IMR-90 (cell line): ENCODE measurements around the gene FBXO17. TPM values are rescaled to one million over a fixed set of nuclear protein-coding genes. Genes with fewer than 3 reads are reported as not detected.

Experiments
- ATAC-seq: fragments of 200-7000 bp; cut with Tn5 transposase; 2 replicates; pipeline ENCODE4 v1.9.1; 2020; ENCODE audit warnings: low read depth, mild to moderate bottlenecking, moderate library complexity
- BruUV-seq: library from RNA; stranded (reverse); fragments of 400-500 nt; replicated peaks from 2 replicates; lab custom pipeline; 2021; lab: Mats Ljungman, UMichigan
- CTCF ChIA-PET: fragments of 300-600 bp; formaldehyde crosslinking; extraction: SDS; loops from one replicate; lab custom pipeline; 2021; ENCODE audit warnings: antibody characterized with exemption; lab: Yijun Ruan, JAX
- POLR2A ChIA-PET: fragments of 300-600 bp; sonication (Branson Sonifier 250); formaldehyde crosslinking; loops from one replicate; lab custom pipeline; 2022; ENCODE audit warnings: antibody characterized with exemption; ENCODE audit not compliant: unreplicated experiment; lab: Charles Lee
- DNase-seq: peaks from one replicate; pipeline ENCODE4 v3.0.0; 2013
- H2AFZ ChIP-seq: replicated peaks from 2 replicates; pipeline ENCODE3; 2013; ENCODE audit warnings: low read length, mild to moderate bottlenecking; ENCODE audit not compliant: poor library complexity
- H2AK5ac ChIP-seq: 2 replicates; pipeline ENCODE4 v1.6.1; 2013; ENCODE audit warnings: low read depth, low read length, inconsistent platforms
- H2AK9ac ChIP-seq: replicated peaks from 2 replicates; pipeline ENCODE3; 2013; ENCODE audit warnings: mild to moderate bottlenecking, low read depth, low read length, moderate library complexity; ENCODE audit not compliant: poor library complexity
- H2BK120ac ChIP-seq: 2 replicates; pipeline ENCODE4 v1.6.1; 2013; ENCODE audit warnings: low read depth, low read length, inconsistent platforms
- H2BK15ac ChIP-seq: 3 replicates; pipeline ENCODE4 v1.6.1; 2013; ENCODE audit warnings: low read depth, low read length, inconsistent platforms
- H2BK20ac ChIP-seq: 2 replicates; pipeline ENCODE4 v1.6.1; 2013; ENCODE audit warnings: low read depth, mild to moderate bottlenecking, inconsistent platforms, low read length, moderate library complexity
- H2BK5ac ChIP-seq: 2 replicates; pipeline ENCODE4 v1.6.1; 2013; ENCODE audit warnings: mild to moderate bottlenecking, low read depth, low read length, inconsistent platforms; ENCODE audit not compliant: poor library complexity, severe bottlenecking
- H3K14ac ChIP-seq: replicated peaks from 2 replicates; pipeline ENCODE4 v1.6.1; 2013; ENCODE audit warnings: low read depth, low read length, inconsistent platforms
- H3K18ac ChIP-seq: 2 replicates; pipeline ENCODE4 v1.6.1; 2013; ENCODE audit warnings: low read depth, low read length, control low read depth
- H3K23ac ChIP-seq: 2 replicates; pipeline ENCODE4 v1.6.1; 2013; ENCODE audit warnings: low read depth, low read length, inconsistent platforms
- H3K27ac ChIP-seq: 2 replicates; pipeline ENCODE4 v1.5.1; 2013; ENCODE audit warnings: mild to moderate bottlenecking, control low read depth, low read length; ENCODE audit not compliant: insufficient read depth
- H3K27me3 ChIP-seq: 2 replicates; pipeline ENCODE4 v1.6.1; 2013; ENCODE audit warnings: low read length; ENCODE audit not compliant: control insufficient read depth, insufficient read depth
- H3K36me3 ChIP-seq: 2 replicates; pipeline ENCODE4 v1.6.1; 2013; ENCODE audit warnings: low read length, mixed read lengths; ENCODE audit not compliant: control insufficient read depth, insufficient read depth
- H3K4ac ChIP-seq: 2 replicates; pipeline ENCODE4 v1.6.1; 2013; ENCODE audit warnings: low read depth, low read length, inconsistent platforms
- H3K4me1 ChIP-seq: 2 replicates; pipeline ENCODE4 v1.6.1; 2013; ENCODE audit warnings: low read length, mixed read lengths; ENCODE audit not compliant: control insufficient read depth, insufficient read depth
- H3K4me2 ChIP-seq: 2 replicates; pipeline ENCODE4 v1.6.1; 2013; ENCODE audit warnings: low read depth, mild to moderate bottlenecking, control low read depth, low read length, moderate library complexity
- H3K4me3 ChIP-seq: 2 replicates; pipeline ENCODE4 v1.5.1; 2013; ENCODE audit warnings: low read depth, mild to moderate bottlenecking, control low read depth, low read length, moderate library complexity; ENCODE audit not compliant: insufficient read depth
- H3K56ac ChIP-seq: 2 replicates; pipeline ENCODE4 v1.6.1; 2013; ENCODE audit warnings: low read length, inconsistent platforms; ENCODE audit not compliant: insufficient read depth; ENCODE audit errors: extremely low read depth
- H3K79me1 ChIP-seq, 2 experiments: 2 replicates each; pipeline ENCODE4 v1.6.1; 2013; ENCODE audit warnings: low read length in 2 of 2, inconsistent platforms in 1 of 2, low read depth in 1 of 2
- H3K9ac ChIP-seq: 2 replicates; pipeline ENCODE4 v1.6.1; 2013; ENCODE audit warnings: low read depth, low read length, control low read depth
- H3K9me1 ChIP-seq: 2 replicates; pipeline ENCODE4 v1.6.1; 2013; ENCODE audit warnings: low read length, inconsistent platforms; ENCODE audit not compliant: insufficient read depth
- H3K9me3 ChIP-seq: 2 replicates; pipeline ENCODE4 v1.6.1; 2013; ENCODE audit warnings: low read length; ENCODE audit not compliant: control insufficient read depth, insufficient read depth
- H4K20me1 ChIP-seq: 2 replicates; pipeline ENCODE4 v1.6.1; 2013; ENCODE audit warnings: low read length, inconsistent platforms; ENCODE audit not compliant: insufficient read depth
- H4K5ac ChIP-seq: 2 replicates; pipeline ENCODE4 v1.6.1; 2013; ENCODE audit warnings: mild to moderate bottlenecking, low read depth, low read length, control low read depth
- H4K8ac ChIP-seq, 2 experiments: 2 replicates each; pipeline ENCODE4 v1.6.1; 2013; ENCODE audit warnings: low read depth in 2 of 2, low read length in 2 of 2, control low read depth in 1 of 2, inconsistent platforms in 1 of 2
- H4K91ac ChIP-seq: 2 replicates; pipeline ENCODE4 v1.6.1; 2013; ENCODE audit warnings: low read depth, low read length, inconsistent platforms; ENCODE audit not compliant: insufficient read depth
- BHLHE40 ChIP-seq: fragments of 150-350 bp; IDR thresholded peaks from 2 replicates; pipeline ENCODE4 v1.6.1; 2016; ENCODE audit warnings: mild to moderate bottlenecking, low read depth, low read length
- CTCF ChIP-seq: conservative IDR thresholded peaks from 2 replicates; pipeline ENCODE4 v1.5.1; 2012; ENCODE audit warnings: mild to moderate bottlenecking, low read depth, low read length, improper control_type of control experiment
- RCOR1 ChIP-seq: IDR thresholded peaks from 2 replicates; pipeline ENCODE4 v1.6.1; 2012; ENCODE audit warnings: mild to moderate bottlenecking, low read length, improper control_type of control experiment; ENCODE audit not compliant: insufficient replicate concordance
- SMC3 ChIP-seq: fragments of 150-350 bp; IDR thresholded peaks from 2 replicates; pipeline ENCODE4 v1.6.1; 2016; ENCODE audit warnings: low read depth, mild to moderate bottlenecking, antibody characterized with exemption, low read length, moderate library complexity
- WGBS, 2 experiments: methylation state at CpG; one replicate each; pipeline versions ENCODE4 v1.1.5 to v1.1.7; 2013; ENCODE audit warnings: missing lambda C conversion rate in 2 of 2; ENCODE audit not compliant: insufficient read length in 1 of 2; ENCODE audit errors: extremely low coverage in 2 of 2; 5-methylcytosine and 5-hydroxymethylcytosine counted together
- dilution Hi-C: fragments of 300-500 bp; cut with HindIII; formaldehyde crosslinking; loops from one replicate; pipeline ENCODE4 v1.14.3; 2018; ENCODE audit warnings: low sequenced_read_pairs; ENCODE audit not compliant: unreplicated experiment
- in situ Hi-C: fragments of 300-500 bp; cut with MboI; formaldehyde crosslinking; loops from 3 replicates; pipeline ENCODE4 v1.14.3; 2019; ENCODE audit warnings: low sequenced_read_pairs, inconsistent platforms, mixed read lengths
- intact Hi-C: fragments of 100-400 bp; cut with micrococcal nuclease; formaldehyde crosslinking; loops from 2 replicates; pipeline ENCODE4 v1.10.0; 2022
- polyA plus RNA-seq, 3 experiments: library from polyadenylated mRNA; depleted of rRNA; stranded (reverse); fragments of >200 nt; gene quantifications; 2 replicates each; pipeline ENCODE4 v1.2.3, GENCODE V29; 2012; ENCODE audit warnings: low replicate concordance in 1 of 3
- total RNA-seq: library from RNA; depleted of rRNA; stranded (reverse); fragments of >200 nt; gene quantifications from 2 replicates; pipeline ENCODE4 v1.2.3, GENCODE V29; 2012
- TF ChIP-seq, protein P1 (sequence below): fragments of 150-350 bp; IDR thresholded peaks from 2 replicates; pipeline ENCODE4 v1.6.1; 2017; ENCODE audit warnings: mild to moderate bottlenecking, antibody characterized with exemption, low read length, low read depth
- TF ChIP-seq, protein P2 (sequence below): fragments of 150-350 bp; IDR thresholded peaks from 2 replicates; pipeline ENCODE4 v1.6.1; 2016; ENCODE audit warnings: low read depth, mild to moderate bottlenecking, low read length, moderate library complexity, borderline replicate concordance

The FBXO17 gene
- total and polyA plus RNA-seq, 2 of the 4 experiments (the other 2 are of a cell fraction) = 10.8 to 20.7 TPM

DNA sequence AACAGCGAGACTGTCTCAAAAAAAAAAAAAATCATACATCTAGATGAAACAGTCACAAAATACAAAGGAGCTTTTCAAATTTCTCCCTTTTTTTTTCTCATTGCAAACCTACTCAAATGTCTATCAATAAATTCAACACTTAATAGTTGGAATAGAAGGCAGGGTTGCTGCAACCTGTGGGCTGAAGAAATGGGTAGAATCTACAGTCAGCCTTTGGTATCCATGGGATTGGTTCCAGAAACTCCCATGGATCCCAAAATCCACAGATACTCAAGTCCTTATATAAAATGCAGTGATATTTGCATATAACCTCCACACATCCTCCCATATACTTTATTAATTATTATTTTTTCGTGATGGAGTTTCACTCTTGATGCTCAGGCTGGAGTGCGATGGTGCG is 42.1 kb upstream of the FBXO17 start:
- H2BK5ac ChIP-seq = no peak overlapping the region
- H4K91ac ChIP-seq = no peak overlapping the region
- ATAC-seq = no peak
- no peak for TF ChIP-seq BHLHE40
- TF ChIP-seq, protein P1, sequence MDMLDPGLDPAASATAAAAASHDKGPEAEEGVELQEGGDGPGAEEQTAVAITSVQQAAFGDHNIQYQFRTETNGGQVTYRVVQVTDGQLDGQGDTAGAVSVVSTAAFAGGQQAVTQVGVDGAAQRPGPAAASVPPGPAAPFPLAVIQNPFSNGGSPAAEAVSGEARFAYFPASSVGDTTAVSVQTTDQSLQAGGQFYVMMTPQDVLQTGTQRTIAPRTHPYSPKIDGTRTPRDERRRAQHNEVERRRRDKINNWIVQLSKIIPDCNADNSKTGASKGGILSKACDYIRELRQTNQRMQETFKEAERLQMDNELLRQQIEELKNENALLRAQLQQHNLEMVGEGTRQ = no peak
- TF ChIP-seq RCOR1 = no peak
- no peak for TF ChIP-seq CTCF
- TF ChIP-seq SMC3 = no peak
- TF ChIP-seq, protein P2, sequence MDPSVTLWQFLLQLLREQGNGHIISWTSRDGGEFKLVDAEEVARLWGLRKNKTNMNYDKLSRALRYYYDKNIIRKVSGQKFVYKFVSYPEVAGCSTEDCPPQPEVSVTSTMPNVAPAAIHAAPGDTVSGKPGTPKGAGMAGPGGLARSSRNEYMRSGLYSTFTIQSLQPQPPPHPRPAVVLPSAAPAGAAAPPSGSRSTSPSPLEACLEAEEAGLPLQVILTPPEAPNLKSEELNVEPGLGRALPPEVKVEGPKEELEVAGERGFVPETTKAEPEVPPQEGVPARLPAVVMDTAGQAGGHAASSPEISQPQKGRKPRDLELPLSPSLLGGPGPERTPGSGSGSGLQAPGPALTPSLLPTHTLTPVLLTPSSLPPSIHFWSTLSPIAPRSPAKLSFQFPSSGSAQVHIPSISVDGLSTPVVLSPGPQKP = no peak
- no peak overlapping the region for H3K56ac ChIP-seq
- H3K9ac ChIP-seq = no peak overlapping the region
- no peak overlapping the region for H3K4ac ChIP-seq
- dilution Hi-C loops (no loop called here), intact Hi-C loops (no loop called here), in situ Hi-C loops (no loop called here)
- no peaks in the 10 kb centered on the region for H3K36me3 ChIP-seq
- DNase-seq = no peak
- no peak overlapping the region for H4K8ac ChIP-seq
- ChIA-PET POLR2A (no interaction called here), CTCF (no interaction called here)
- no TSS peak for BruUV-seq
- H4K20me1 ChIP-seq = no peaks in the 10 kb centered on the region
- H3K4me1 ChIP-seq = no peaks in the 10 kb centered on the region
- H3K9me1 ChIP-seq = no peaks in the 10 kb centered on the region
- no peak overlapping the region for H3K4me2 ChIP-seq
- H2BK15ac ChIP-seq = no peak overlapping the region
- H3K4me3 ChIP-seq = no peak overlapping the region
- H3K27ac ChIP-seq = no peak overlapping the region
- peaks cover 16% of the 10 kb centered on the region for H3K27me3 ChIP-seq
- no peak overlapping the region for H2BK120ac ChIP-seq
- H2BK20ac ChIP-seq = no peak overlapping the region
- no peaks in the 10 kb centered on the region for H3K79me1 ChIP-seq
- no peak overlapping the region for H4K5ac ChIP-seq
- no peak overlapping the region for H3K23ac ChIP-seq
- H3K14ac ChIP-seq = no peak overlapping the region
- no CpG with 5 or more reads among the region's 4 CpGs for WGBS, 2 experiments
- no peak overlapping the region for H2AK5ac ChIP-seq
- no peak overlapping the region for H3K18ac ChIP-seq
- H2AFZ ChIP-seq = no peak overlapping the region
- H2AK9ac ChIP-seq = no peak overlapping the region
- H3K9me3 ChIP-seq = no peaks in the 10 kb centered on the region; the same call in 1 of the 2 replicates
